ENCODE results near the gene ALS2CL. TPM values are rescaled to one million over a fixed set of nuclear protein-coding genes. Genes with fewer than 3 reads are reported as not detected.

Gene ALS2CL
- polyA plus RNA-seq, 3 donors: 10.4 to 20.6 (median 19.3) TPM

DNA sequence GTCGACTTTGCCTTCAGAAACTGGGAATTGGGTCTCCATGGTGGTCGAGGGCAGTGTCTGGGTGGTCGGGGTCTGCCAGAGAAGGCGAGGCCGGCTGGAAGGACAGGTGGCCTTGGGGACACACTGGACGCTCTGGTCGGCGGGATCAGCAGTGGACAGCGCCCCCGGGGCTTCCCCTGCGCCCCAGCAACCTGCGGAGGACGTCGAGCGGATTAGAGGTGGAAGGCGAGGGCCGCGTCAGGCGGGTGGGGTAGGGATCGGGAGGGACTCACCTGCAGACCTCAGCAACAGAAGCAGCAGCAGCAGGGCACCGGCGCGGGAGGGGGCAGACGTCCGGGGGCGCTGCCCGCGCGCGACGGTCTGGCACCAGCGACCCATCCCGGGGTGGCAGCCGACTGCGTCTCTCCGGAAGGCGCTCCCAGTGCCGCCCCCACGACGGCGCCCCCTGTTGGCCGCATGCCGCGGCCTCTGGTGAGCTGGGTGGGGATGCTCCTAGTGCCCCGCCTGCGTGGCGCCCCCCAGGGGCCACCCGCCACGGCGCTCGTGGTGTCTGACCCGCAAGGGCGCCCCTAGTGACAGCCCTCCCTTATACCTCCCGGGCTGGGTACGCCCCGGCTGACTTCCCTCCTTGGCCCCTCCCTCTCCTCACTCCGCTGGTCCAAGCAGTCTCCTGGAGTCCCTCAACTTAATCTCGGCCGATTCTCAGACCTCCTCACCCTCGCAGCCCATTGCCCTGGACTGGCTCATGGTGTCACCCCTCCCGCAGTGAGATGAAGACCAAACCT, 24.2 kb upstream of the ALS2CL start, which contains the start of gene PRSS50:
Gene PRSS50 (minus strand): TSS at position 423 of the 785 bp plus-strand sequence. CDS start 45 bp downstream, at position 378.
- no peak for DNase-seq

DNA sequence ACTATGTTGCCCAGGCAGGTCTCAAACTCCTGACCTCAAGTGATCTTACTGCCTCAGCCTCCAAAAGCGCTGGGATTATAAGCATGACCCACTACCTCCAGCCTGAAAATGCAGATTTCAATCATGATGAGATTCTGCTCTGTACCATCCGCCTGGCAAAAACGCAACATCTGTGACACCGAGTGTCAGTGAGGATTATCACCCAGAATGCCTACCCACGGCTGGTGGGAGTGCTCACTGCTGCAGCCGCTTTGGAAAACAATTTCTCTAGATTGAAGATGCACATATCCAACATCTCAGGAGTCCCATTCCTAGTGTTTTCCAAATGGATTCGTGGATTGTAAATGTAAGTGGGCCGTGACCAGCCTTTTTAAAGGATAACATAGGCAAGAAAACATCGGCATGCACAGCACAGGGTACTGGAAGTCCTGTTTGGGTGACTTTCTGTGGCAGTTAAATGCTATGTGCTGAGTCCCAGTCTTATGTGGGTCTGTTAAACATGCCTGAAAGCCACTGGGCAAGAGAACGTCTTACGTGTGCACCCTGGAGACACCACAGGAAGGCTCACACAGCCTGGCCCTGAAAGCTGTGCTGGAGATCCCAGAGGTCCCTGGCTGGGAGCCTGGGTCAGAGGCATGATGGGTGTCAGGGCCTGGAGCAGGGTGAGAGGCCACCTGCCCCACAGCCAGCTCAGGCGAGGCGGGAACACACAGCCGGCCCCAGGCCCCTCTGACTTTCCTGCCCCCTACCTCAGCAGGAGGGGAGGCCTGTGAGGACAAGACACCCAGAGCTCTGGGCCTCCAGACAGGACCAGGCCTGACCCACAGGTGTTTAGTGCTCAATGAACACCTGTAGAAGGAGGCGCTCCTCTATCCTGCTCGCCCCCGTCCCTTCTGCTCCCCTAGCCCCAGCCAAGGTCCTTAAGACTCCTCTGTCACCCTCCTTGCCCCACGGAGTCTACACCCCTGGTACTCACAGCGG, 23.3 kb upstream of the ALS2CL start:
- no peak for DNase-seq

DNA sequence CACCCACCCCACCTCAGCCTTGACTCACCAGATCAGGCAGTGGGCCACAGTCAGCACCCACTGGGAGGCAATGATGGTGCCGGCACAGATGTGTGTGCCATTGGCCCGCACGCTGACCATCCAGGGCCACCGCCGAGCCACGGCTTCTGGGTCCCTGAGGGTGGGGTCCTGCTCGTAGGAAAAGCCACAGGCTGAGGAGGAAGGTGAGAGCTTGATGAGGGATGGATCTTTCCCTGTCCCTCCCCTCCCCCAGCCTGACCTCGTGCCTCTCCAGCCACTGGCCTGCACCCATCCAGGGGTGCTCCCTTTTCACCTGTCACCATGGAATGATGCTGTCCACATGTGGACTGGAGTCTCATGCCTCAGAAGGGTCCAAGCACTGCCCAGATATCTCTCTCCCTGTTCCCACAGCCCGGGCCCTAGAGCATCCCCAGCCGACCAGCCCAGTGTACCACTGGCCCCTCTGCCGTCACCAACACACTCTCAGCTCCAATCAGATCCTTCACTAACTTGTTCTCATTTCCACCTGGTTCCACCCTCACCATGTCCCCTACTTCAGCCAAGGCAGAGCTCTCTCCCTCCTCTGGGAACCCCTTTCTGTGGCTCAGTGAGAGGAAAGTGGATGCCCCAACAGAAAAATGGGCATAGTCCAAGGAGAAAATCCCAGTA, 22.2 kb upstream of the ALS2CL start:
- DNase-seq: no peak

DNA sequence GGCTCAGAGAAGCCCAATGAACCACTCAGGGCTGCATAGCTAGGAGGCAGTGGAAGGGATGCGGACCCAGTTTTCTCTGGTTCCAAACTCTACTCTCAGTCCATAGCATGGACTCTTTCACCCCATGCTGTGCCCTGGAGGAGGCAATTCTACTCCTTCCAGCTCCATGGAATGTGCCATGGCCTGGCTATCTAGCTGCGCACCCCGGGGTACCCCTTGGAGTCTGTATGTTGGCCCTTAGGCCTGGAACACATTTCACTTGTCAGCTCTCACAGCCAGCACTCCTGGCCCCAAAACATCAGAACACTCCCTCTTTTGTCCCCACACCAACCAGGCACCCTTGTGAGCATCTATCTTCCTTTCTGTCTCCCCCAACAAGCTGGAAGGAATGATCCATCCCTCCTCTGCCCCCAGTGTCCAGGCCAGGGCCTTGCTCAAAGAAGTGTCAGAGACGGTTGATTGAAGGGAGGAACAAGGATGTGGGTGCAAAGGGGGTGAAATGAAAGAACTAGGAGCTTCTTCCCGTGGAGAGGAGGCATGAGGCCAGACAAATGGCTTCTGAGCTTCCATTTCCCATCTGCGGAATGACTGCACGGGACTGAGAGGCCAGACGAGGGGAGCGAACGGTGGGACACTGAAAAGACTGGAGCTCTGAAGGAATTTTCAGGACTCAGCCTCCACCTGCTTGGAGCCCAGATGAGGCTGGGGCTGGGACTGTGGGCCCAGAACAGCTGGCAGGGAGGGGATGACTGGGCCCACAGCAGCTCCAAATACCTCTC, 21.4 kb upstream of the ALS2CL start:
- DNase-seq: no peak

DNA sequence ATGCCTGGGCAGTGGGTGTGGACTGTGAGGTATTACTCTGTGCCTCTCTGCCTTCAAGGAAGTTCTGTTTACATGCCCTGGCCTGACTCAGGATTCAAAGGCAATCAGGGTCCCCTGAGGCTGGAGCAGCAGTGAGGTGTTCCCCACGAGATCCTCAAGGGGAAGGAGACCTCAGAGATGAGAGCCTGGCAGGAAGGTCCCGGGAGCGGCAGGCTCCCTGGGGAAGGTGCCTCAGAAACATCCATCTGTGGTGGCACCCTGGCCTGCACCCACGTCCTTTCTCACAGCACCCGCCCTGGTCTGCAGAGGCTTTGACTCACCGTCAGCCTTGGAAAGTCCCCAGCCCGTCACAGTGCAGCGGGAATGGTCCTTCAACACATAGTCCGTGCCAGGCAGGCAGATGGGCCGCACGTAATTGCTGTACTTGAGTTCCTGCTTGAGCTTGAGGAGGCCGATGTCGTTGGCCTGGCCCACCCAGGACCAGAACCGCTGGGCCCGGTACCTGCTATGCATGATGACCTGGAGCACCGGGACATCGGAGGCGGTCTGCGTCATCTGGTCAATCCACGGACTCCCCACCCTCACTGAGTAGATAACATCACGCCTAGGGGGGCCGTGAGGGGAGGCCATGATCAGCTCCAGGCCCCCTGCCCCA, 20.5 kb upstream of the ALS2CL start:
- no peak for DNase-seq

DNA sequence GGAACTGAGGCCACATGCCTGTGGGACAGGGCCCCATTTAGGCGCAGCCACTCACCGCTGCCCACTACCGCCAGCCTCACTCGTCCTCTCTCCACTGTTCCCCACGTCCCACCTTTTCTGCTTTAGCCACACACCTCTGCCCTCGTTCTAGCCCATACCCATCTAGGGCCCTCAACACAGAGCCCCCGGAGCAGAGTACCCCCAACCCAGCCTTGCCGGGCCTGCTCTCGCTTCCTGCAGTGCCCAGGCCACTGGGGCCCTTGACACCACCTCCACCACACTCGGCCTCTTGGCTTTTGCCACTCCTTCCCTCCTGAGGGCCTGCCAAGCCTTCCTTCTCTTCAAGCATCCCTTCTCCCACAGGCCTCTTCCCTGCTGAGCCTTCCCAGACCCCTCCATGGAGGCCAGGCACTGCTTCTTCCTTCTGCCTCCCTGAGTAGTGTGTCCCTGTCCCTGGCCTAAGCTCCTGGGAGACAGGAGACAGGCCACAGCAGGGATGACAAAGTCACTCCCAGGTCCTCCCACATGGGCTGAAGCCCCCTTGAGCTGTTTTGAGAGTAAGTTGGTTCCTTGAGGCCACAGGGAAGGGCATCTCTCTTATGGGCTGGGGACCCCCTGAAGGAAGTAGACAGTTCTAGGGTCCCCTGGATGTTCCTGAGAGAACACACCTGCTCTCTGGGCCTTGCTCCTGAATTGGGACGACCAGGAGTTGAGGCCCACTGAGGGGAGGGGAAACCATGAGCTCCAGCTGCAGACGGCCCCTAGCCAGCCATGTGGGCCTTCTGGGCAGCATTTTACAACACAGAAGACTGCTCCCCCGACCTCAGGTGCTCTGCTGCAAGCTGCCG, 19.8 kb upstream of the ALS2CL start:
- DNase-seq: no peak

DNA sequence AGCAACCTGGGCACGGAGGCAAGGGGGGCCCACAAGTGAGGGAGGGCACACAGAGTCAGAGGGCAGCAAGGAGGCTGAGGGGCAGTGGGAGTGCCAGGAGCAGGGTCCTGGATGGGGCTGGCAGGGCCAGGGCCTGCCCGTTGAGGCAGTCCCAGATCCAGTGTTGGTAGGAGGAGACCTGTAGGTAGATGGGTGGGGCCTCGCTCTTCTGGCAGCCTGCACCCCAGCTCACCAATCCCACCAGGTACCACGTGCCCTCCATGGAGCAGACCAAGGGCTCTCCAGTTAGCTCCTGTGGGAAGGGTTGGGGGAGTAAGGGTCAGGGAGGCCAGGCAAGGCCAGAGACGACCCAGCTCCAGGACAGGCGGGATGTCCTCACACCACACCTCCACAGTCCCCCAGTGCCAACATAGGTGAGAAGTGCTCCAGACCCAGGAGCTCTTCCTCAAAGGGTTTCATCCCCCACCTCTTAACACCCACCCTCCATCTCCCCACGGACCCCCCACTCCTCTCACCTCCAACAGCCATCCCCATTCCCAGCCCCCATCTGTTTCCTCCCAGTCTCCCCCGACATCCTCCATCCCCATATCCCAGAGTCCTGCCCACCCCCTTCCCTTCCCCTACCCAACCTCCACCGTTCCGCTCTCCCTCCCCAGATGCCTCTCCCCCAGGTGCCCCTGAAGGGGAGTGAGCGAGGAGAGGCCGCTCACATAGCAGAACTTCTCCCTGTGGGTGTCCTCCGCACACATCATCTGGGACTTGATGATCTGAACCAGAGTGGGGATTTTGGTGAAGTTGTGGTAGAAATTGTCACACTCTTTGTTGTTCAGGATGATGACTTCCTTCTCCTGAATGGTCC, 18.9 kb upstream of the ALS2CL start:
- DNase-seq: no peak

DNA sequence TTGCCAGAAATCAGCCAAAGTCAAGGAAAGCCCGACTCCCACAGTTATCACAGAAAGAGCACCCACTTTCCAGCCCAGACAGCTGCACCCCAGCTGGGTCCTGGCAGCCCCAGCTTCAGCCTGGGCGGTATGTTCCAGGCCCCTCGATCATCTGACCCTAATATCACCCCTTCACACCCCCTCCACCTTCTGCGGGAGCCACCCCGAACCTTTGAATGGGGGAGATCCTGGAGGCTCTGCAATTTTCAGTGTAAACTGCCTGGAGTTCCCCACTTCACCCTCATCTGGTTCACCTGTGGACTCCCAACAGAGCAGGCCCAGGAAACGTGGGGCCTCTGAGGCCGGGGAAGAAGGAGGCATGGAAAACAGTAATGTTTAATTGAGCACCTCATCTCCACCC, 18.3 kb upstream of the ALS2CL start:
- DNase-seq: no peak

DNA sequence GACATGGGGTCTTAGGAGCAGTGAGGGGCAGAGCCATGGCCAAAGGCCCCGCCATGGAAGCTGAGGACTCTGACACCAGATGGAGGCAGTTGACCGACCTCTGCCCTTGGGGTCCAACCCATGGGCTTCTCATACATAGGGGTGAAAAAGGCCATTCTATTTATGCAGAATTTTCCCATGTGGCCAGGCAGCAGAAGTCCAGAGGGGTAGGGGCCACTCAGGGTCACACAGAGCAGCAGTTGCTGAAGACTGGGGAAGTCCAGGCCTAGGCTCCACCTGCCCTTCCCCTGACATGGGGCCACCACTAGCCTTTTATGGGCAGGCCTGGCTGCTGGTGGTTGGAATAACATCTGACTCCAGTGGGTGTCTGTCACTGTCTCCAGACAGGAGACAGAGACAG, 17.8 kb upstream of the ALS2CL start:
- DNase-seq: no peak

DNA sequence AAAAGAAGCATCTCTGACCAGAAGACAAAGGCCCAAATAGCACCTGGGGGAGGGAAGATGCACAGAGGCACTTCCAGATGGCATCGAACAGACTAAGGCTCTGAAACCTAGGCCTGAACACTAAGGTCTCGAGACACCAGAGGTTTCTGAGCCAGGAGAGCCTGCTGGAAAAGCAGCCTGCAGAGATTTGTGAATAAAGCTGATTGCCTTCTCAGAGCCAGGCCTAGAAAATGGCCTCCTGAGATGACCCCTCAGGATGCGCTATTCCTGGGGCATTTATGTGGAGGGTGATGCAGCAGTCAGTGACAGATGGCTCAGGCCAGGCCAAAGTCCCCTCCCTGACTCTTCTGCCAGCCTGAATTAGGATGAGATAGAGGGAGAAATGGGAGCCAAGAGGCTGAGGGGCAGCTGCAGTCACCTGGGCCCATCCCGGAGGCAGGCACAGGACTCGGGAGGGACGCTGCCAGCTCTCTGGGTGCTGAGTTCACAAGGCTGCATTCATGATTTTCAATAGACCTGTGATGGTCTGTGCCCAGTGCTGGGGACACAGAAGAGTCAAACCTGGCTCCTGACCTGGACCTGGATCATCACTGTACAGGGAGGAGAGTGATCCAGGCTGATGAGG, 17.3 kb upstream of the ALS2CL start:
- no peak for DNase-seq

DNA sequence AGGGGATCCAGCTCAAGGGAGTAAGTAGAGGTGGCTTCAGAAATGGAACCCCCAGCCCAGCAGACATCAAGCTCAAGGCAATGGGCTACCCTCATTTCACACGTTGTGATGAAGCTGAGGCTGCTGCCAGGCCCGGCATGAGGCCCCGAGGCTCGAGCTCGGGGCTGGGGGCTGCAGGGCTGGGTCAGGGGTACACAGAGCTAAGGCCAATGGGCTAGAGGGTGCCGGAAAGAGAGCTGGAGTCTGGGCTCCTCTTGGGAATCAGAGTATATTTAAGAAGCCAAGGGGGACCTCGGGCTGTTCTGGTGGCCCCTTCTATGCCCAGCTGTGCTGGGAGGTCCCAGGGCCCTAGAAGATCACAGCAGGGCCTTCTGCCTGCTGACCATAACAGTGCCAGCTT, 16.8 kb upstream of the ALS2CL start:
- DNase-seq: no peak

DNA sequence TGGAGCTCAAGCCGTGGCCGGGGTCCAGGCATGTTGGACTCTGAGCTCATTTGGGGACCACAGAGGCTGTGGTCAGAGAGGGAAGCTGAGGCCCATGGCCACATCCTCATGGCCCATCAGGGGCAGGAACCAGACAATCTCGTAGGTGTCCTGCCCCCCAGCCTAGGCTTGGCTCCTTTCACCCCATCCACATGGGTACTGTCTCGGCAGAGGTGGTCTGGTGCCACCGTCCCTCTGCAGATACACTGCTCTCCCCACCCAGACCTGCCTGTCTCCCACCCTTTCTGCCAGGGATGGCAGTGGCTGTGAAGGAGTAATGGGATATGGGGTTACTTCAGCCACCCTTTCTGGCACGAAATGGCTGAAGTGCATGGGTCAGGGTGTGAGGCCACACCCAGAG, 16.2 kb upstream of the ALS2CL start:
- no peak for DNase-seq

DNA sequence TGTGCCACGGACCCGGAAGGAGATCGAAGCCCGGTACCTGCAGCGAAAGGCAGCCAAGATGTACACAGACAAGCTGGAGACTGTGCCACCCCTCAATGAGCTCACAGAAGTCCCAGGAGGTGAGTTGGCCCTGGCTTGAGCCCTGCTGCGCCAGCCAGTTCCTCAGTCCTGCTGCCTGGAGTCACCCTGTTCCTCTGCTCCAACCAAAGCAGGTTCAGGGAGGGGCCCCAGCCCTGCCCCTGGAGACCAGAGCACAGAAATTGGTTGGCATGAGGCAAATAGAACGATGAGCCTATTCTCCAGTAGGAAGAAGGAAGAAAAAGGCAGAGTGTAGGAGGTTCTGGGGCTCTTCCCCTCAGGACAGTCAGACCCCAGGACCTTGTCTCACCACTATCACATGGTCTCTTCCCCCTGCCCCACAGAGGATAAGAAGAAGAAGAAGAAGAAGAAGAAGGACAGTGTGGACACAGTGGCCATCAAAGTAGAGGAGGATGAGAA, 15.7 kb upstream of the ALS2CL start:
- DNase-seq: no peak

DNA sequence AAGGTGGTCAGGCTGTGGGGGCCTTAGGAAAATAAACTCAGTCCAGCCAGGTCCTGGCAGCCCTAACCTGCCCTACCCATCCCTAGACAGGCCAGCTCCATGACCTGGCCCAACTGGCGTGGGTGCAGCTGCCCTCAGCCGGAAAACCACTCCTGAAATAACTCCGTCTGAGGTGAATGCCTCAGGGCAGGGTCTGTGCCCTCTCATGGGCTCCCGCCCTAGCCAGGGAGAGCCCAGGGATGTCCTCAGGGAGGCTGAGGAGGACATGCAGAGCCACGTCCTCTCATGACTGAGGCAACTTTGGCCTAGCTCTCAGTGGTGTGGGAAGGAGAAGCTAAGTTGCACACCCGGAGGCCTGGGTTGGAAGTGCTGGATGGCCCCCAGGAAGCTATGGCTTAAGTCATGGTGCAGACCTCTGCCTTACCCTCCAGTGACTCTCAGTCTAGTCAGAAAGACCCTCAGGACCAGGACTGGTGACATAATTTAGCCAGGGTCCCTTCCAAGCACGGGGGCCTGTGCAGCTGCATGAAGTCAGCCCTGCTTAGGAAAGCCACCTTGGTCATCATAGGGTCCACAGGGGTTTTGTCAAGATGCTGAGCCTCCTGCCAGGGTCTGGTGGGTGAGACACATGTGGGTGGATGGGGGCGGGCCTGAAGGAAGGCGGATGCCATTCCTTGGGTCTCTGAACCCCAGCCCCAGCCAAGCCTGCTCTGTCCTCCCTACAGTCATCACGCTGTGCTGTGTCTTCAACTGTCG, 15.1 kb upstream of the ALS2CL start:
- DNase-seq: no peak

DNA sequence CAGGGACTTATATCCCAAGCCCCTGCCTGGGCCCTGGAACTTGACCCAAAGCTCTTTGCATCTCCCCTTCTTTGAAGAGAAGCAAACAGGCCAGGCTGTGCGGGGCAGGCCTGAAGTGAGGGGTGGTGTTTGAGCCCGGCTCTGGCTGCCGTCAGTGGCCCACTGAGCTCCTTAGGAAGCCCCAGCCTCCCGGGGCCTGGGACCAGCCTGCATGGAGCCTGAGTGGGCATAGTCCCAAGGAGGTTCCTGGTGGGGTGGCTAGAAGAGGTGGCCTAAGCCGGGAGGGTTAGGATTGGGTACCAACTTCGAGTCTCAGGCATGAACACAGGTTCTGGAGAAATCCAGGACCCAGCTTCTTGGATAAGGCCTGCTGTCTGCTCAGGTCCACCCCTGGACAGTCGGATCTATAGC, 14.1 kb upstream of the ALS2CL start:
- no peak for DNase-seq

DNA sequence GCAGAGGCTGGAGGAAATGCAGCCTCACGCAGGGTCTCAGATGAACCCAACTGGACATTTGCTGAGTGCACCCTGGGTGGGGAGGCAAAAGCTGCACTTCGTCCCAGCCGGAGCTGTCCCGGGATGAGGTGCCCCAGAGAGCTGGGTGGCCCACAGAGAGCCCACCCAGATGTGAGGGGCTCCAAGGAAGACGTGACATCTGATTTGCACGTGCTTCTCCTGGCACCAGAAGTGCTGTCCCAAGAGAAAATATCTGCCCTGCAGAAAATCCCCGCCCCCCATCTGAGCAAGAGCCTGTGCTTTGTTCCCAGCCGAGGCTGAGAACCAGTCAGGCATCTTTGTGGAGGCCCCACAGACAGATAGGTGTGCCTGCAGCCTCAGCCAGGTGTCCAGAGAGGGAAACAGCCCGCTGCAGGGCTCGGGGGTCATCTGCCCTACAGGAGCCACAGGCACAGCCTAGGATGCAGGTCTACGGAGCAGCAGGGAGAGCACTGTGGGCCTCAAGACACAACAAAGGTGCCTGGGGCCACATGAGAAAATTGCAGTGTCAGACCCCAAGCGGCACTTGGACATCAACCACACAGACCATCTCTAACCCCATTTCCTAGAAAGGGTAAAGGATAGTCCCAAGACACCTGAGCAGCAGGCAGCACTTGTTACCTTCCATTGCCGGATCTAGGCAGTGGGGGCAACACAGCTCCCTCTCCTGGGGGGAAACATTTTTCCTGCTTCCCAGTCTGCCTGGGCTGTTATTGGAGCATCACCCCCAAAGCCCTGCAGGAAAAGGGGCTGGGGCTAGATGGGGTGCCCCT, 13.5 kb upstream of the ALS2CL start:
- DNase-seq: no peak

All from renal pelvis (tissue), 4 donors.